AG09319 (cell line): ENCODE results near the gene CCDC88C.

Experiments
- DNase-seq: peaks from one replicate; pipeline ENCODE4 v3.0.0-alpha.2; 2010; ENCODE audit warnings: low read depth; ENCODE audit errors: extremely low read depth
- TF ChIP-seq, protein P1 (sequence below): IDR thresholded peaks from 2 replicates; pipeline ENCODE4 v1.5.1; 2011; ENCODE audit warnings: low read depth, mild to moderate bottlenecking, inconsistent platforms, low read length, moderate library complexity

The CCDC88C gene, protein sequence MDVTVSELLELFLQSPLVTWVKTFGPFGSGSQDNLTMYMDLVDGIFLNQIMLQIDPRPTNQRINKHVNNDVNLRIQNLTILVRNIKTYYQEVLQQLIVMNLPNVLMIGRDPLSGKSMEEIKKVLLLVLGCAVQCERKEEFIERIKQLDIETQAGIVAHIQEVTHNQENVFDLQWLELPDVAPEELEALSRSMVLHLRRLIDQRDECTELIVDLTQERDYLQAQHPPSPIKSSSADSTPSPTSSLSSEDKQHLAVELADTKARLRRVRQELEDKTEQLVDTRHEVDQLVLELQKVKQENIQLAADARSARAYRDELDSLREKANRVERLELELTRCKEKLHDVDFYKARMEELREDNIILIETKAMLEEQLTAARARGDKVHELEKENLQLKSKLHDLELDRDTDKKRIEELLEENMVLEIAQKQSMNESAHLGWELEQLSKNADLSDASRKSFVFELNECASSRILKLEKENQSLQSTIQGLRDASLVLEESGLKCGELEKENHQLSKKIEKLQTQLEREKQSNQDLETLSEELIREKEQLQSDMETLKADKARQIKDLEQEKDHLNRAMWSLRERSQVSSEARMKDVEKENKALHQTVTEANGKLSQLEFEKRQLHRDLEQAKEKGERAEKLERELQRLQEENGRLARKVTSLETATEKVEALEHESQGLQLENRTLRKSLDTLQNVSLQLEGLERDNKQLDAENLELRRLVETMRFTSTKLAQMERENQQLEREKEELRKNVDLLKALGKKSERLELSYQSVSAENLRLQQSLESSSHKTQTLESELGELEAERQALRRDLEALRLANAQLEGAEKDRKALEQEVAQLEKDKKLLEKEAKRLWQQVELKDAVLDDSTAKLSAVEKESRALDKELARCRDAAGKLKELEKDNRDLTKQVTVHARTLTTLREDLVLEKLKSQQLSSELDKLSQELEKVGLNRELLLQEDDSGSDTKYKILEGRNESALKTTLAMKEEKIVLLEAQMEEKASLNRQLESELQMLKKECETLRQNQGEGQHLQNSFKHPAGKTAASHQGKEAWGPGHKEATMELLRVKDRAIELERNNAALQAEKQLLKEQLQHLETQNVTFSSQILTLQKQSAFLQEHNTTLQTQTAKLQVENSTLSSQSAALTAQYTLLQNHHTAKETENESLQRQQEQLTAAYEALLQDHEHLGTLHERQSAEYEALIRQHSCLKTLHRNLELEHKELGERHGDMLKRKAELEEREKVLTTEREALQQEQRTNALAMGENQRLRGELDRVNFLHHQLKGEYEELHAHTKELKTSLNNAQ (N-terminal part only)

DNA sequence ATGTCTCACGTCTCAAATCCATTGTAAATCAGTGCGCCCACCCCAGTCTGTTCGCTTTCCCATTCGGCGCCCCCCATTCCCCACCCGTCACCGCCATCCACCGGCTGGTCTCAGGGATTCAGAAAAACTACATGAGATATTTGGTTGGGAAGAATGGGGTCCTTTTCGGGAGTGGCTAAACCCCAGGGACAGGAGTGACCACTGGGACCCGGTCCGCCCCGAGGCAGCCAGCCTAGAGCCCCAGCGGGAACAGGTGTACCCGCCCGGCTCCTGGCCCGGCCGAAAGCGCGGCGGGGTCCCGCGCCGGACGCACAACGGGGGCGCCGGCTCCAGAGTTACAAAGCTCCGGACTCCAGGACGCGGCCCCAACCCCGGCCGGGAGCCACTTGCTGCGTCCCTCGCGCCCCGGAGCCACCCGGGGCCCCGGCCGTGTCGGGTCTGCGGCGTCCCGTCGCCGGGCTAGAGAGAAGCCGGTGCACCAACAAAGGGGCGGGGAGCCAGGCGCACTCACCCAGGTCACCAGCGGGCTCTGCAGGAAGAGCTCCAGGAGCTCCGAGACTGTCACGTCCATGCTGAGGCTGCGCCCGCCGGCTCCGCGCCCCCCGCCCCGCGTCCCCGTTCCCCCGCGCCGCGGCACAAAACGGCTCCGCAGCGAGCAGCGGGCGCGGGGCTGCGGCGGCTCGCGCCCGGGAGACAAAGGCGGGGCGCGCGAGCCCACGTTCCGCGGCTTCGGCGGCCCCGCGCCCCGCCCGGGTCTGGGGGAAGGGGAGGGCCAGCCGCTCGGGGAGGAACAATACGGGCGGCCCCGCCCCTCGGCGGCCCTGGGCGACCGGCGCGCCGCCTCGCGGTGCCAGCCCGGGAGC lies at the start of gene CCDC88C:
Gene CCDC88C, minus strand, starts transcription at position 701 of the 863 bp plus-strand sequence. Its CDS starts 130 bp downstream, at position 571.
- DNase-seq: no peak
- TF ChIP-seq, protein P1, sequence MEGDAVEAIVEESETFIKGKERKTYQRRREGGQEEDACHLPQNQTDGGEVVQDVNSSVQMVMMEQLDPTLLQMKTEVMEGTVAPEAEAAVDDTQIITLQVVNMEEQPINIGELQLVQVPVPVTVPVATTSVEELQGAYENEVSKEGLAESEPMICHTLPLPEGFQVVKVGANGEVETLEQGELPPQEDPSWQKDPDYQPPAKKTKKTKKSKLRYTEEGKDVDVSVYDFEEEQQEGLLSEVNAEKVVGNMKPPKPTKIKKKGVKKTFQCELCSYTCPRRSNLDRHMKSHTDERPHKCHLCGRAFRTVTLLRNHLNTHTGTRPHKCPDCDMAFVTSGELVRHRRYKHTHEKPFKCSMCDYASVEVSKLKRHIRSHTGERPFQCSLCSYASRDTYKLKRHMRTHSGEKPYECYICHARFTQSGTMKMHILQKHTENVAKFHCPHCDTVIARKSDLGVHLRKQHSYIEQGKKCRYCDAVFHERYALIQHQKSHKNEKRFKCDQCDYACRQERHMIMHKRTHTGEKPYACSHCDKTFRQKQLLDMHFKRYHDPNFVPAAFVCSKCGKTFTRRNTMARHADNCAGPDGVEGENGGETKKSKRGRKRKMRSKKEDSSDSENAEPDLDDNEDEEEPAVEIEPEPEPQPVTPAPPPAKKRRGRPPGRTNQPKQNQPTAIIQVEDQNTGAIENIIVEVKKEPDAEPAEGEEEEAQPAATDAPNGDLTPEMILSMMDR: no peak

DNA sequence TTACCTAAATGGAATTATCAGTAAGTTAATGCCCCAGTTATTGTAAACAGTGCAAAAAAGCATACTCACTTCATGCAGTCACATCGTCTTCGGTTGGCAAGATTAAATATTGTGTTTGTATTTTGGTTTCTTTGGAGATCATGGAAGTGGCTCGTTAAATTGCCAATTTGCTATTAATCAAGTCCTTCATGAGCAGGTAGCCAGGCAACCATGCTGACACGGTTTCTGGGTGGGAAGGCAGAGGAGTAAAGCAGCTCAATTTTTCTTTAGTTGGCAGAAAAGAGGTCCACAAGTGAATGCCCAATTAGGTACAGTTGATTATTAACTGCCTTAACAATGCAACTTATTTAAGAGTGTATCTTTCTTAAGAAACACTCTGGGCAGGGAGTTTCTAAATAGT lies 48.6 kb upstream of the CCDC88C start:
- DNase-seq: no peak
- TF ChIP-seq, protein P1: no peak

DNA sequence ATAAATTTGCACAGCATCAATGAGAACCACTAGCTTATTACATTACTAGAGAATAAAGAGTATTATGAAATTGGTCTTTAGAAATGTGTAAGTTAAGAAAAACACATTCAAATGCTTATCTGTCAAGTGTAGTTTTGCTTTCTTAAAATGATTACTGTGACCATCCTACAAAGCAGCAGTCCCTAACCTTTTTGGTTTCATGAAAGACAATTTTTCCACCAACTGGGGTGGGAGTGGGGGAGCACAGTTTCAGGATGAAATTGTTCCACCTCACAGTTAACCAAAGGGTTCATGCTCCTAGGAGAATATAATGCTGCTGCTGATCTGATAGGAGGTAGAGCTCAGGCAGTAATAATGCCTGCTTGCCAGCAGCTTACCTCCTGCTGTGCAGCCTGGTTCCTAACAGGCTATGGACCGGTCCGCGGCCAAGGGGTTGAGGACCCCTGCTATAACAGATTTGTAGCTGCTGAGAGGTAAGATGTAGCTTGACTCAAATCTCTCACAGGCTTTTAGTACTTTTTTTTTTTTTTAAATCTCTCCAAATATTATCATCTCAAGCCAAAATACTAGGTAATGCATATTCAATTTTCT lies 47.1 kb upstream of the CCDC88C start:
- no peak for DNase-seq
- TF ChIP-seq, protein P1: no peak

DNA sequence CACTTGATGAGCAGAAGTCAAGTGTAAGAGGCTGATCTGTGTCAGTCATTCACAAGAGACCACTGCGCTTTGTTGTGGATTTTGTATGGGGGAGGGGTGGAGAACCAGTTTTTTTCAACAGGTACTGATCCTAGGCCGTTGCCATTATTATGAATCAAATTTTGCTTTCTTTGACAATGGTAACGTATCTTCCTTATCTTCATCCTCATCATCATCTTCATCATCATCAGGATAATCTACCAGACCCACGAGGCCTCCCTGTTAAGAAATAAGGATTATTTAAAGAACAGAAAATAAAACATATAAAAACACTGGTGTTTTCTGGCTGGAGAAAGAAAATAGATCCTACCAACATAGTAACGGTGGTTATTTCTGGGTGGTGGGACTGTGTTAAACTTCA lies 41.0 kb upstream of the CCDC88C start:
- TF ChIP-seq, protein P1: no peak
- no peak for DNase-seq

DNA sequence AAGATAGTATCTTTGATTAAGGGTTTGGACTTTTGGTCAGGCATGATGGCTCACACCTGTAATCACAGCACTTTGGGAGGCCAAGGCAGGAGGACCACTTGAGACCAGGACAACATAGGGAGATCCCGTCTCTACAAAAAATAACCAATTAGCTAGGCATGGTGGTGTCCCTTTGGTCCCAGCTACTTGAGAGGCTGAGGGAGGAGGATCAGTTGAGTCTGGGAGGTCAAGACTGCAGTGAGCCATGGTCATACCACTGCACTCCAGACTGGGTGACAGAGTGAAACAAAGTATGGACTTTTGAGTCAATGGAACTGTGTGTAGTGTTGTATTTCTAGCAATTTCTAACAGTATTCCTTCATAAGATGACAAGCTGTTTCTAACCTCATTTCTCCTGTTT lies 38.7 kb upstream of the CCDC88C start:
- TF ChIP-seq, protein P1: no peak
- no peak for DNase-seq

DNA sequence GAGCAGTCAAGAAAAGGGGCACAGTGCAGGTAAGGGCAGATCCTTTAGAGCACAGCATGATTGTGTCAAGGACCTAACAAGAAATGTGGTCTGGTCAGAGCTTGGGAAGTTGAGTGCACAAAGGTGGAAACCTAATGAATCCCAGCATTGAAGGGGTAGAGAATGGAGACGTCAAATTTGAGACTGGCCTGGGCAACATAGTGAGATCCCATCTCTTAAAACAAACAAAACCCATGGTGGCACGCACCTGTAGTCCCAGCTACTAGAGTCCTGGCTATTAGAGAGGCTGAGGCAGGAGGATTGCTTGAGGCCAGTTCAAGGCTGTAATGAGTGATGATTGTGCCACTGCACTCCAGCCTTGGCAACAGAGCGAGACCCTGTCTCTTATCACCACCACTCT lies 37.0 kb upstream of the CCDC88C start:
- TF ChIP-seq, protein P1: no peak
- no peak for DNase-seq
